GM19395 (cell line): Measurements from ENCODE around the gene ATXN7.

Experiments used
- ATAC-seq: cut with Tn5 transposase; IDR thresholded peaks from one replicate; pipeline ENCODE4 v1.9.1; 2021; ENCODE audit warnings: mild to moderate bottlenecking, moderate library complexity; ENCODE audit not compliant: unreplicated experiment

The ATXN7 gene

GRCh38 chr3:64011685-64012084 lies 148.0 kb downstream of the ATXN7 start:
- no peak for ATAC-seq

DNA sequence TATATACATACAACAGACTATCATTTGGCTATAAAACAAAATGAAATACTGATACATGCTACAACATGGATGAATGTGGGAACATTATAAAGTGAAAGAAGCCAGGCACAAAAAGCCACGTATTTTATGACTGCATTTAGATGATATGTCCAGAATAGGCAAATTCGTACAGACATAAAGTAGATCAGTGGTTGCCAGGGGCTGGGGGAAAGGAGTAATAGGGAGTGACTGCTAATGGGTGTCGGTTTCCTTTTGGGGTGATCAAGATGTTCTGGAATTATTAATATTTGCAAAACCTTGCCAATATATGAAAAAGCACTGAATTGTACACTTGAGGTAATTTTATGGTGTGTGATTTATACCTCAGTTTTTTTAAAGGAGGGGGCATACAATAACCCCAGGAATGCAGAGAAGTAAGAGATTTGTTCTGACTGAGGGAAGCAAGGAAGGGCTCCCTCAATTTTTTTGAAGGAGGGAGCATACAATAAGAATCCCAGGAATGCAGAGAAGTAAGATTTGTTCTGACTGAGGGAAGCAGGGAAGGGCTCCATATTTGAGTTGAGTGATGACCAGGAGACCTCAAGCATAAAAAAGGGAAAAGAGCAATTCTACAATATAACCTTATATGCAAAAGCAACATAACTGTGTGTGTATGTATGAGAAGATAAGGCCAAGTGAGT lies 153.4 kb downstream of the ATXN7 start:
- no peak for ATAC-seq

DNA sequence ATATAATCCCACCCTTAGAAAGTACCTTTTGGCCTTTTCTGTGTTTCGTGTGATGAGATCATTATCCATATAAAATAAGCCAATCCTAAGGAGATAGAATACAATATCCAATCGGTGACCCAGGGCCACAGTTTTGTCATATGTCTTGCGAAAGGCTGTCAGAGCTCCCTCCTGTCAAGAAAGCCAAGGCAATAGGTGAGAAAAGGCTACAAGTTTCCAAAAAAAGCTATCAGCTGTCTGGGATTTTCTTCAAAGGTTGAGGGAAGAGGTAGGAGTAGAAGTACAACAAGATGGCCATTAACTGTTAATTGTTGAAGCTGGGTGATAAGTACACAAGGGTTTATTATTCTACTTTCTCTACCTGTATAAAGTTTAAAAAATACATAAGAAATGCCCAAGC lies 155.6 kb downstream of the ATXN7 start:
- ATAC-seq = no peak

GRCh38 chr3:64019879-64020278 lies 156.2 kb downstream of the ATXN7 start:
- no peak for ATAC-seq

GRCh38 chr3:64021922-64022321 lies 158.3 kb downstream of the ATXN7 start:
- ATAC-seq = no peak

DNA sequence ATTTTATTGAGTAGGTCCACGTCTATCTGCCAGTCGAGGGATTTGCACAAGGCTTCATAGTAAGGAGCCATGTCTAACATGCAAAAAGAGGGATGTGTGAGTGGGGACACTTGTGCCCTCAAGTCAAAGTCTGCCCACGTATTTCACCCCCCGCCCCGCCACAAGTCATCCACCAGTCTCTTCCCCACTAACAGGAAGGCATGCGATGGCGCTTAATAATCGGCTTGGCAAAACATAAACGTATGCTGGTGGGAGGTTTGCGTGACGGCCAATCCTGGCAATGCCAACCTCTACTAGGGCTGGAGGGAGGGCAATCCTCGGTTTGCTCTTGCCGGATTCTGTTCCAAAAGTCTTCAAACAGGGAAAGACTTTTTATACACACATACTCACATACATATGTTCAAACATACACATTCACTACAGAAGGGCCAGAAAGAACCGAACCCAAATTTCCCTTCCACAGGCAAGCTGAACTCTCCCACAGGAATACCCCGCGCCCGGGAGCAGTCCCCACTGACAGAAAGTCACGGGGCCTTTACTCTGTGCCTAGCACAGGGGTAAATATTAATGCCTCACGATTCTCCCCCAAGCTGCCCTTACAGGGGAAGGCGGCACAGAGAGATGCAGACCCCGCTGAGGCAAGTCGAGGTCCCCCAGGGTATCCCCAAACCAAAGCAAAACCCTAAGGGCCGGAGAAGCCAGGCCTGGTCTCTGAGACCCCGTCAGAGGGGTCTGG lies 159.0 kb downstream of the ATXN7 start:
- peak; percentile 27 for ATAC-seq

DNA sequence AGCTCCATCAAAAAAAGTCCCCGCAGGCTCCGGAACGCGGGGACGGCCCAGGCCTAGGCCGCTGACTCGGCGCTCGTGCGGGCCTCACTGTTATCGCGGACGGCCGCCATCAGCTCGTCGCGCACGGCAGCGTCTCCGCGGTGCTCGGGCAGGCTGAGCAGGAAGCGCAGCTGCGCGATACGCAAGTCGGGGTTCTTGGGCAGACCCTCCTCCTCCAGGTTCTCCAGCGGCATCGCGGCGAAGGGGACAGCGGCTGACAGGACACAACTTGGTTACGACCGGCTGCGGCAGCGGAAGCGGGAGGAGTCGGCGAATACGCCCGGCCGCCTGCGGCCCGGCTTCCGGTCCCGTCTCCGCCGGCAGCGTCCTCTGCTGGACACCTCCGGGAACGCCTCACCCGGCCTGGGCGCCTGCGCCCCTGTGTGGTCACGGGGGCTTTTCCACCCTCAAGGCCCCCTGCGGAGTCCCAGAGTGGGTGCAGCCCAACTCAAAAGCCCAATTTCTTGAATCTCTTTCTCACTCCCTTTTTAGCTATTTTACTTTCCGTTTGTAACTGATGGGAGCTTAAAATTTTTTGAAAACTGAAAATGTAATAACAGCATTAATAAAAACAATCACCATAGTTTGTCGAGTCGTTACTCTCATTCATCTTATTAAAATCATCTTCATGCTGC lies 159.7 kb downstream of the ATXN7 start, which contains the start of gene PSMD6:
Gene PSMD6, minus strand, starts transcription at position 308 of the 674 bp plus-strand sequence. Its CDS starts 75 bp downstream, at position 233.
- ATAC-seq = peak; percentile 97

DNA sequence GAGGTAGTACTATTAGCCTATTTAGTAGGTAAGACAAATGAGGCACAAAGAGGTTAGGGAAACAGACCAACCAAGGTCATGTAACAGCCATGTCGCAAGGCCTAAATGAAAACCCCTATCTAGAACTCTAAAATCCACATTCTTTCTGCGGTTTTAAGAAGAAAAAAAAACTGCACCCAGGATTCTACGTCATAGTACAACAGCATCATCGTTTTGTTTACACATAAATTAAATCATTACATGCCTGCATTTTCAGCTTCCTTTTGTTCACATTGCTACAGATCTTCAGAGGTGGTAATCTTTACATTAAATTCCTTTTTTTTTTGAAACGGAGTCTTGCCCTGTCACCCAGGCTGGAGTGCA lies 160.2 kb downstream of the ATXN7 start:
- ATAC-seq = no peak

DNA sequence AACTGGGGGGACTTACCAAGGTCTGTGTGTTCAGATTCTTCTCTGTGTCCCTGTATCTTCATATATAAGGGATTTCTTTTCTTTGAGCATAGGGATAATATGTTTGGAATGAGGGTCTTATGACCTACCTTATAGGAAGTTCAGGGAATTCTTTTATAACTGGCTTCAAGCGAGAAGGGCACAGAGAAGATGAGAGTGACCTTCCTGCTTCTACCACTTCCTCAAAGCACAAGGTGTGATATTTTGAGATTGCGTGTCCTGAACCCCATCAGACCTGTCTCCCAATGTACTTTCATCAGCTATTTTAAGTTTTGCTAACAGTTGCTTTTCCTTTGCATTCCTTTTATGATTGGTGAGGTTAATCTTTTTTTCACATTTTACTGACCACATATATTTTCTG lies 162.7 kb downstream of the ATXN7 start:
- ATAC-seq = no peak

- no peak for ATAC-seq
Measured at GRCh38 chr3:64027658-64028057, 164.0 kb downstream of the ATXN7 start.

DNA sequence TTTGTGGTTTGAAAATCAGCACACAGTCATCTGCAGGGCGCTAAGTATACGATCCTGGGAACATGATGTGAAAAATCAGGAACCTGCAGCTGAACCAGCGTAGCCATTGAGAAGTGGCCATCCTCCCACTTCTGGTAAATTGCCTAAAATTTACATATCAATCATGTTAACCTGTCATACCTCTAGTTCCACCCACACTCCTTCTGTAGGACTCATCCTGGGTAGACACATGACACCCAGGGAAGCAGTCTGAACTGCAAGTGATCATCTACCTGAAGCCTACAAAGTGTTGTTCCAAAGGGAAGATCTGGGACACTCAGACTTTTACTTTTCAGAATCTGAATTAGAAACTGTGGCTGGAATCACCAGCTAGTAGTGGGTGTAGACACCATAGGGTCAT lies 165.1 kb downstream of the ATXN7 start:
- no peak for ATAC-seq

GRCh38 chr3:64029287-64029686 lies 165.6 kb downstream of the ATXN7 start:
- ATAC-seq = no peak

- peak; percentile 97 for ATAC-seq
Measured at GRCh38 chr3:64030741-64031140, 167.1 kb downstream of the ATXN7 start.

- no peak for ATAC-seq
Measured at GRCh38 chr3:64031540-64032508, 168.2 kb downstream of the ATXN7 start.

DNA sequence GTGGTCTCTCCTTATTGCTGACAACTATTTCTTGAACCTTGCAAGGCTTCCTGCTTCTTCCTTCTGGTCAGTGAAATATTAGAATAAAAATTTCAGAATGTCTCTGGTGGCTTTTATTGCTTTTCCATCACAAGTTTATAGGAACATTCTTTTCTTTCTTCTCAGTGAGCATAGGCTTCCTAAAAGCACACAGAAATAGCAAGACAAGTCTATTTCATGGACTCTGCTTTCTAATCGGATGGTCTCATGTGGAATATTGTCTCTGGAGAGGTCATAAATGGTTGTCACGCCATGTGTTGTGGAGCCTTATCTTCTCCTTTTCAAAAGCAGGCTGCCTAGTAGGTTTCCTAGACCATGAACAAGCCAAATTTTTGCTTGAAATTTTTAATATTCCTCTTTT lies 169.4 kb downstream of the ATXN7 start:
- ATAC-seq = no peak

GRCh38 chr3:64037084-64037483 lies 173.4 kb downstream of the ATXN7 start:
- ATAC-seq = no peak

DNA sequence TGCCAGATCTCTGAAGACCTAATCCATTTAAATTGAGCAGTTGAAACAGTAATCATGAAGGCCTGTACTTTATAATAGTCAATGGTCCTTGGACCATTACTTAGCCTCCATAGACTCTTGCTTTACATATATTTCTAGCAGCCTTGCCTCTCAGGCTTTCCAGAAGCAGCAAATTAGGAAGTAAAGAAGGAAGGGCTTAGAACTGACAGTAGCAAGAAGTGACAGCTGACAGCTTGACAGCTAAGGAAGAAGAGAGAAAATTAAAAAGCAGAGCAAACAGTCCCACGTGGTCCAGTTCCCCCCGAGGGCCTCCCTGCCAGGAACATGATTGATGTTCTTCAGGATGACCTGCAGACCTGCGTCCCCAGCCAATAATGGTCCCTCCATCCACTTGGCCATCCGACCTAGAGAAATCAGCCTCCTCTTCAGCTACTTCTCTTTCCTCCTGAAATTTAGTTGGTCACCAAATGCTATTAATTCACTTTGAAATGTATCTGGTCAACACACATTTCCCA lies 174.6 kb downstream of the ATXN7 start:
- no peak for ATAC-seq

GRCh38 chr3:64039332-64039731 lies 175.7 kb downstream of the ATXN7 start:
- no peak for ATAC-seq

- ATAC-seq = no peak
Measured at GRCh38 chr3:64039981-64040733, 176.5 kb downstream of the ATXN7 start.

DNA sequence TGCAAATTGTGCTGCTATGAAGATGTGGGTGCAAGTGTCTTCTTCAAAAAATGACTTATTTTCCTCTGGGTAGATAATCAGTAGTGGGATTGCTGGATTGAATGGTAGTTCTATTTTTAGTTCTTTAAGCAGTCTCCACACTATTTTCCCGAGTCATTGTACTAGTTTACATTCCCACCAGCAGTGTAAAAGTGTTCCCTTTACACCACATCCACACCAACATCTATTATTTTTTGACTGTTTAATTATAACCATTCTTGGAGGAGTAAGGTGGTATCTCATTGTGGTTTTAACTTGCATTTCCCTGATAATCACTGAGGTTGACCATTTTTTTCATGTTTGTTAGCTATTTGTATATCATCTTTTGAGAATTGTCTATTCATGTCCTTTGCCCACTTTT lies 179.3 kb downstream of the ATXN7 start:
- ATAC-seq = no peak
